Bronchial epithelial cell (primary cell): ENCODE measurements around the gene ITPR2. TPM values are rescaled to one million over a fixed set of nuclear protein-coding genes. Genes with fewer than 3 reads are reported as not detected.

Experiments used
- DNase-seq: peaks from one replicate; pipeline ENCODE4 v3.0.0-alpha.2; 2010; ENCODE audit warnings: low read depth
- FAIRE-seq: peaks from 2 replicates; lab custom pipeline; 2011; peaks lifted over from hg19 to GRCh38; lab: Jason Lieb, UNC
- H3K27me3 ChIP-seq: 2 replicates; pipeline ENCODE4 v1.5.1; 2011; ENCODE audit warnings: low read length; ENCODE audit not compliant: control insufficient read depth, insufficient read depth
- H3K36me3 ChIP-seq: 2 replicates; pipeline ENCODE4 v1.5.1; 2011; ENCODE audit warnings: low read length; ENCODE audit not compliant: control insufficient read depth, insufficient read depth
- H3K4me3 ChIP-seq: 2 replicates; pipeline ENCODE4 v1.5.1; 2011; ENCODE audit warnings: mild to moderate bottlenecking, low read depth, low read length, control low read depth
- total RNA-seq: library from RNA; depleted of rRNA; stranded (reverse); fragments of >200 nt; gene quantifications from 2 replicates; pipeline ENCODE4 v1.2.1, GENCODE V29; 2014
- TF ChIP-seq, protein P1 (sequence below): IDR thresholded peaks from 2 replicates; pipeline ENCODE4 v1.5.1; 2011; ENCODE audit warnings: mild to moderate bottlenecking, moderate library complexity, low read length, control low read depth, inconsistent platforms; ENCODE audit not compliant: insufficient read depth, severe bottlenecking

Gene ITPR2
- total RNA-seq, 1 donor from 2014 or later: 5.8 TPM

GRCh38 chr12:26513363-26514043 is 319.5 kb downstream of the ITPR2 start:
- DNase-seq (no peak), FAIRE-seq (no peak)
- Histone ChIP-seq H3K4me3 (no peak overlapping the region), H3K36me3 (no peaks in the 10 kb centered on the region), H3K27me3 (no peaks in the 10 kb centered on the region)
- TF ChIP-seq, protein P1, sequence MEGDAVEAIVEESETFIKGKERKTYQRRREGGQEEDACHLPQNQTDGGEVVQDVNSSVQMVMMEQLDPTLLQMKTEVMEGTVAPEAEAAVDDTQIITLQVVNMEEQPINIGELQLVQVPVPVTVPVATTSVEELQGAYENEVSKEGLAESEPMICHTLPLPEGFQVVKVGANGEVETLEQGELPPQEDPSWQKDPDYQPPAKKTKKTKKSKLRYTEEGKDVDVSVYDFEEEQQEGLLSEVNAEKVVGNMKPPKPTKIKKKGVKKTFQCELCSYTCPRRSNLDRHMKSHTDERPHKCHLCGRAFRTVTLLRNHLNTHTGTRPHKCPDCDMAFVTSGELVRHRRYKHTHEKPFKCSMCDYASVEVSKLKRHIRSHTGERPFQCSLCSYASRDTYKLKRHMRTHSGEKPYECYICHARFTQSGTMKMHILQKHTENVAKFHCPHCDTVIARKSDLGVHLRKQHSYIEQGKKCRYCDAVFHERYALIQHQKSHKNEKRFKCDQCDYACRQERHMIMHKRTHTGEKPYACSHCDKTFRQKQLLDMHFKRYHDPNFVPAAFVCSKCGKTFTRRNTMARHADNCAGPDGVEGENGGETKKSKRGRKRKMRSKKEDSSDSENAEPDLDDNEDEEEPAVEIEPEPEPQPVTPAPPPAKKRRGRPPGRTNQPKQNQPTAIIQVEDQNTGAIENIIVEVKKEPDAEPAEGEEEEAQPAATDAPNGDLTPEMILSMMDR: no peak

- FAIRE-seq (no peak), DNase-seq (no peak)
- Histone ChIP-seq H3K4me3 (no peak overlapping the region), H3K27me3 (no peaks in the 10 kb centered on the region), H3K36me3 (no peaks in the 10 kb centered on the region)
- TF ChIP-seq, protein P1: no peak
These were observed 320.8 kb downstream of the ITPR2 start for GRCh38 chr12:26512213-26512612.

DNA sequence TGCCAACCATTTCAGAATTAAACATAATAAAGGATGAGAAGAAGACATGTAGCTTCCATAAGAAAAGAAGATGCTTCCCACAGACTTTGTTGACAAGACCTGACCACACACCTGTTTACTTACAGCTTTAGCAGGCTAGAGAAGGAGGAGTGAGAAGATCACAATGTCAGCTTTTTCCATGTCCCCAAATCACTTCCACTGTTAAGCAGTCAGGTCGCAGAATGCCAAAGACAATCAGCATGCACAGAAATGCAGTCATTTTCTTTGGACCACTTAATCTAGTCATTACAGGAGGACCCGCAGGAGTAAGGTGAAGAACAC is 322.7 kb downstream of the ITPR2 start:
- no peak overlapping the region for H3K4me3 ChIP-seq

DNA sequence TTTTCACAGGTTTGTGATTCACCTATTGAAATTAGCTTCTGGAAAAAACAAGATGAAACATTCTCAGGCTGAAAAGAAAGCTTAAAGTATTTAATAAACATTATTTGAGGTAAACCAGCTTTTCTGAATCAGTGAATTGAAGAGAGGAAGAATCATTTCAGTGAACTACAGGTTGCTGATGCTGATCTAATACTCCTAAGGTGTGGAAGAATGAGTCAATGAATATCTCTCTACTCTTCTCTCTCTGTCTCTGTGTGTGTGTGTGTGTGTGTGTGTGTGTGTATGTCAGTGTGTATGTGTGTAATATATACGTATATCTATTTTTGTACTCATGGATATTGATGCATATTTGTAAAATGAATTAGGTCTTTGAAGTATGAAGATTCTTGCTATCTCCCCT is 325.4 kb downstream of the ITPR2 start:
- Histone ChIP-seq H3K36me3 (no peaks in the 10 kb centered on the region), H3K4me3 (no peak overlapping the region), H3K27me3 (no peaks in the 10 kb centered on the region)
- FAIRE-seq (no peak), DNase-seq (no peak)
- TF ChIP-seq, protein P1: no peak

More for the DNA sequence above, 322.7 kb downstream of the ITPR2 start:
- FAIRE-seq (no peak), DNase-seq (no peak)
- TF ChIP-seq, protein P1: no peak
- no peaks in the 10 kb centered on the region for H3K36me3 ChIP-seq
- H3K27me3 ChIP-seq: no peaks in the 10 kb centered on the region

DNA sequence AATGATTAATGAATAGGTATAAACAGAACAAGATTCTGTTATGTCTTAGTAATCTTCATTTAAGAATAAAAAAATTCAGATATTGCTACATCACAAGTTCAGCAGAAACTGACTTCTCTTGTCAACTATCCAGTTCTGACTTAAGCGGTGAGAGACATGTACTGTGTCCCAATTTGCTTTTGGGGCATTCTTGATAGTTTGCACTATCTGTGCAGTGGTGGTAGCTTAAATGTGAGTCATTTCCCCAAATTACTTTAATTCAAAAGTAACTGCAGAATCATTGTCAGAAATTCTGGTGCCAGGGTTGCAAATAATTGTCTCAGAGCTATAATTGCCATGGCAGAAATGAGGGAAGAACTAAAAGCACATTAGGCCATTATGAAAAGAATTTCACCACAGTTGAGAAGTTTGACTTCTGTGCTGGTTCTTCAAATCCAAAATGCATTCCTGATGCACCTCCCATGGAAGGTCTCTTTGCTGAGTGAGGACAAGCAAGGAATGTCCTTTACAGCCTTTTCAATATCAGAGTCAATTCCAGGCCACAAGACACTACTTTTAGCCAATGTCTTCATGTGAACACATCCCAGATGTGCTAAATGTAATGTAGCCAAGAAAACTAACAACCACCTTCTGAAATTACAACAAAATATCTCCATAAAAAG is 332.9 kb downstream of the ITPR2 start:
- no peak overlapping the region for H3K4me3 ChIP-seq
- no peaks in the 10 kb centered on the region for H3K36me3 ChIP-seq
- H3K27me3 ChIP-seq: no peaks in the 10 kb centered on the region
- TF ChIP-seq, protein P1: no peak
- no peak for FAIRE-seq
- no peak for DNase-seq
